HepG2 (cell line): Measurements from ENCODE around the gene PPP6R2. TPM values are rescaled to one million over a fixed set of nuclear protein-coding genes. Genes with fewer than 3 reads are reported as not detected.

Experiments used
- ATAC-seq: fragments of 200-7000 bp; cut with Tn5 transposase; 3 replicates; pipeline ENCODE4 v1.9.1; 2020; ENCODE audit warnings: mild to moderate bottlenecking, moderate library complexity
- BruUV-seq: library from RNA; stranded (reverse); fragments of 400-500 nt; replicated peaks from 2 replicates; lab custom pipeline; 2021; lab: Mats Ljungman, UMichigan
- CTCF ChIA-PET: fragments of 300-600 bp; formaldehyde crosslinking; extraction: SDS; loops from one replicate; lab custom pipeline; 2021; ENCODE audit warnings: low total read pairs, inconsistent platforms, low intra/inter-chr PET ratio; lab: Yijun Ruan, JAX
- POLR2A ChIA-PET: fragments of 350-600 bp; sonication (Branson Sonifier 250); formaldehyde crosslinking; loops from one replicate; lab custom pipeline; 2020; ENCODE audit warnings: antibody characterized with exemption, inconsistent platforms; lab: Yijun Ruan, JAX
- DNase-seq: peaks from one replicate; pipeline ENCODE4 v3.0.0-alpha.2; 2015; ENCODE audit warnings: low spot score
- FAIRE-seq: peaks from 3 replicates; lab custom pipeline; 2011; peaks lifted over from hg19 to GRCh38; lab: Jason Lieb, UNC
- H2AFZ ChIP-seq: one replicate; pipeline ENCODE4 v1.6.1; 2011; ENCODE audit warnings: low read length, inconsistent platforms
- H3K27ac ChIP-seq: fragments of 300-600 bp; 3 replicates; pipeline ENCODE4 v1.8.0; 2011; ENCODE audit warnings: mixed run types, mild to moderate bottlenecking, mixed read lengths, low read length, inconsistent platforms; ENCODE audit not compliant: insufficient read depth; ENCODE audit errors: extremely low read length
- H3K27me3 ChIP-seq, 2 experiments: fragments of 200-600 bp in 1 of 2; 2 replicates in 1 of 2; 3 replicates in 1 of 2; pipeline versions ENCODE4 v1.6.0 to v1.8.0; 2011; ENCODE audit warnings: low read length in 2 of 2, mild to moderate bottlenecking in 2 of 2, moderate library complexity in 2 of 2, inconsistent platforms in 1 of 2; ENCODE audit not compliant: insufficient read depth in 2 of 2, control insufficient read depth in 1 of 2
- H3K36me3 ChIP-seq, 2 experiments: fragments of 200-600 bp in 1 of 2; replicated peaks in 1 of 2; 2 replicates in 1 of 2; 3 replicates in 1 of 2; pipeline versions ENCODE4 v1.5.1 to v1.8.0; 2011; ENCODE audit warnings: low read length in 2 of 2, inconsistent platforms in 1 of 2; ENCODE audit not compliant: insufficient read depth in 2 of 2, control insufficient read depth in 1 of 2
- H3K4me1 ChIP-seq: 2 replicates; pipeline ENCODE4 v1.5.1; 2012; ENCODE audit warnings: low read length, inconsistent platforms; ENCODE audit not compliant: insufficient read depth
- H3K4me2 ChIP-seq: 2 replicates; pipeline ENCODE4 v1.6.0; 2011; ENCODE audit warnings: low read depth, low read length, inconsistent platforms
- H3K4me3 ChIP-seq, 3 experiments: fragments of 200-600 bp in 1 of 3; sonication (generic), shearing (Covaris generic) in 1 of 3; replicated peaks in 1 of 3; 2 replicates each; pipeline ENCODE4 v1.5.1; 2011 to 2016; ENCODE audit warnings: low read length in 3 of 3, inconsistent platforms in 2 of 3, low read depth in 2 of 3, mild to moderate bottlenecking in 2 of 3, control low read depth in 1 of 3, mixed read lengths in 1 of 3; ENCODE audit not compliant: insufficient read depth in 1 of 3
- H3K79me2 ChIP-seq: one replicate; pipeline ENCODE4 v1.6.1; 2011; ENCODE audit warnings: low read length, inconsistent platforms; ENCODE audit not compliant: insufficient read depth
- H3K9ac ChIP-seq: 2 replicates; pipeline ENCODE4 v1.6.0; 2011; ENCODE audit warnings: mild to moderate bottlenecking, low read depth, low read length, inconsistent platforms; ENCODE audit not compliant: insufficient read depth
- H3K9me3 ChIP-seq: 2 replicates; pipeline ENCODE4 v1.5.1; 2012; ENCODE audit warnings: mild to moderate bottlenecking, low read length
- H4K20me1 ChIP-seq: 2 replicates; pipeline ENCODE4 v1.6.0; 2011; ENCODE audit warnings: inconsistent platforms, mild to moderate bottlenecking, low read length, moderate library complexity; ENCODE audit not compliant: insufficient read depth
- ASH2L ChIP-seq: fragments of 300-600, 200-600 bp; sonication (generic); IDR thresholded peaks from 2 replicates; pipeline ENCODE4 v1.7.0; 2017; ENCODE audit warnings: low read depth, mild to moderate bottlenecking, moderate library complexity, mixed read lengths, low read length; ENCODE audit not compliant: insufficient read length
- HDAC6 ChIP-seq: fragments of 200-600 bp; sonication (generic); IDR thresholded peaks from 2 replicates; pipeline ENCODE4 v1.7.0; 2017; ENCODE audit warnings: mild to moderate bottlenecking, antibody characterized with exemption, low read length, low read depth
- NPAS2 ChIP-seq: sonication (generic); formaldehyde crosslinking; IDR thresholded peaks from 2 replicates; pipeline ENCODE4 v1.8.0; 2022; ENCODE audit warnings: mild to moderate bottlenecking, missing genetic modification reagents, borderline replicate concordance
- ZNF513 ChIP-seq: sonication (generic); formaldehyde crosslinking; conservative IDR thresholded peaks from 2 replicates; pipeline ENCODE4 v1.5.0; 2020; ENCODE audit warnings: missing genetic modification reagents
- ZNF891 ChIP-seq: sonication (generic); formaldehyde crosslinking; IDR thresholded peaks from 2 replicates; pipeline ENCODE4 v1.5.0; 2020; ENCODE audit warnings: mild to moderate bottlenecking, missing genetic modification reagents
- WGBS: methylation state at CpG from one replicate; pipeline ENCODE4 v1.1.6; 2017; ENCODE audit warnings: low lambda C conversion rate; 5-methylcytosine and 5-hydroxymethylcytosine counted together
- in situ Hi-C: cut with HindIII; loops from 2 replicates; pipeline ENCODE4 v1.10.0; 2017; ENCODE audit warnings: low pct_unique_long_range_greater_than_20kb; ENCODE audit not compliant: extremely low pct_ligation_motif_present
- intact Hi-C: fragments of 100-400 bp; cut with micrococcal nuclease; formaldehyde crosslinking; loops from one replicate; pipeline ENCODE4 v1.10.0; 2022; ENCODE audit not compliant: unreplicated experiment
- polyA plus RNA-seq, 8 experiments: library from polyadenylated mRNA; depleted of rRNA in 3 of 8; stranded (reverse) in 7 of 8; unstranded in 1 of 8; fragments of >200 nt; fragmentation: Illumina TruSeq in 4 of 8; extraction: Trizol in 4 of 8; gene quantifications; 2 replicates each; pipeline versions ENCODE4 v1.2.1 to v1.2.3, GENCODE V29; 2011 to 2016; ENCODE audit warnings: low read depth in 4 of 8, missing spikeins in 1 of 8, mixed read lengths in 1 of 8; ENCODE audit not compliant: insufficient read depth in 1 of 8
- total RNA-seq, 5 experiments: library from RNA; depleted of rRNA; stranded (reverse); fragments of >200 nt; fragmentation: Illumina TruSeq; extraction: Trizol; gene quantifications; 2 replicates each; pipeline ENCODE4 v1.2.3, GENCODE V29; 2016; ENCODE audit warnings: low read depth in 1 of 5

The PPP6R2 gene
- total and polyA plus RNA-seq, 2 of the 13 experiments (the other 11 are each of a cell fraction or from before 2014, with no cell fraction given), result 55.0 to 102 TPM

- Histone ChIP-seq H3K79me2 (peaks cover 43% of the 10 kb centered on the region), H3K27me3 (no peaks in the 10 kb centered on the region), H3K4me1 (peaks cover 38% of the 10 kb centered on the region), H3K9ac (no peak overlapping the region), H3K9me3 (no peaks in the 10 kb centered on the region), H3K36me3 (peaks cover 21 to 39% of the 10 kb centered on the region in 2 experiments; a peak in 4 of 5 replicates), H3K4me2 (no peak overlapping the region), H4K20me1 (peaks cover 31% of the 10 kb centered on the region), H3K27ac (no peak overlapping the region), H3K4me3 (no peak overlapping the region), H2AFZ (no peak overlapping the region)
- intact Hi-C loops, result no loop called here
- no TSS peak for BruUV-seq
- TF ChIP-seq NPAS2 (CRISPR knock-in tag) (no peak), HDAC6 (no peak), ZNF891 (CRISPR knock-in tag) (no peak), ASH2L (no peak), ZNF513 (CRISPR knock-in tag) (no peak)
- WGBS, result 98% methylated on average over 6 of the region's 8 CpGs
- CTCF ChIA-PET, result no interaction called here
- DNase-seq (no peak), FAIRE-seq (no peak), ATAC-seq (no peak)
- in situ Hi-C loops, result no loop called here
- POLR2A ChIA-PET, result no interaction called here
Measured at GRCh38 chr22:50468626-50469025, 125.5 kb downstream of the PPP6R2 start.
